Astrocyte of the hippocampus (primary cell): ENCODE data around the gene TSTD2.

Experiments used
- DNase-seq: peaks from one replicate; pipeline ENCODE4 v3.0.0; 2011; ENCODE audit warnings: low read depth, low spot score

Gene TSTD2

DNA sequence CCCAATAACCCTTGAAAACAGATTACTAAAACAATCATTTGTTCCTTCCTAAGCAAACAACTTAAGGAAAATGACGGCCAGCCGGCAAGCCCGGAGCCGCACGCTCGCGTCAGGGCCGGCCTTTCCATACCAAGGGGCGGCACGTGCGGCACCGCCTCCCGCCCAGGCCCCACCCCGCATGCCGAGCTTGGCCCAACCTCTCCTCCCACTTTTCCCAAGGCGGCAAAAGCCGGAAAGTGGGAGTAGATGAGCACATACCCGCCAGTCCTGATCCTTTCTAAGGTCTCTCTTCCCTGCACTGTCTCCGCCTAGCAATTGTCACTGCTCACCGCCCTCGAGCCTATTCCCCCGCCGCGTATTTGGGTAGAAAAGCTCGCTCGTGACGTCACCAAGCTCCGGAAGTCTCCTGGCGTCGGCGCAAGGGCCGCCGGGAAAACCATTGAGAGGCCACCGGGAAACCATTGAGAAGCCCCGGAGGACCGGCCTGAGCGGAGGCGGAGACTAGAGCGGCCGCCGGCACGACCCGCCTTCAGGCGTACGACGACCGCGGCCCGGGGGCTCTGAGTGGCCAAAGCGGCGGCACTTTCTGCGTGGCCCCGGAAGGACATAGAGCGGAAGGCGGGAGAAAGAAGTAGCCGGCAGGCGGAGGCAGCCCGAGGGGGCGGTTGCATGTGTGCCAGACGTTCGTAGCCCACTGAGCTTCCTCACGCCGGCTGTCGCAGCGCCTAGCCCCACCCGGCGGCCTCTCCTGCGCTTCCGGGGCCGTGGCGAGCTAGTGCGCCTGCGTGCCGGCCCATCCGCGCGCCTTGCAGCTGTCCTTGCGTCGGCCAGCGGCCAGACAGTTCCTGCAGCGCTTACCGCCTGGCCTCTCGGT lies at the start of gene TSTD2, which contains the start of gene NCBP1:
TSS of gene TSTD2 (minus strand) at position 384 of the 874 bp plus-strand sequence. CDS start 5,806 bp downstream, outside the sequence.
TSS of gene NCBP1 (plus strand) at position 837 of the 874 bp plus-strand sequence. CDS start 61 bp downstream, outside the sequence.
- peak; percentile 99 for DNase-seq

DNA sequence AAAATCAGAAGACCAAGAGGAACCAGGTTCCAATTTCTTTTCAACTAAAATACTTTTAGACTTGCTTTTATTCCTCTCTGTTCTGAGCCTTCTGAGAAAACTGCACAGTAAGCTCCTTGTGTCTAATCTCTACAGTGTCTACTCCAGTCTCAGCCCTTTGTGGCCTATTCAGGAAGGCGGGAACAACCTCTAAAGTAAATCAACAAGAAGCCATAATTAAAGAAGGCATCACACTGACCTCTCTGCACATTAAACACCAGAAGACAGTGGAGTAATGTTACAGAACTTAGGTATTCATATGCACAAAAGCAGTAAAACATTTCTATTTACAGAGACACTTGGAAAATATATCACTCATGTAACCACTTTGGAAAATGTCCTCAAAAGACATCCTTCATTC lies 49.1 kb upstream of the TSTD2 start:
- DNase-seq: no peak

DNA sequence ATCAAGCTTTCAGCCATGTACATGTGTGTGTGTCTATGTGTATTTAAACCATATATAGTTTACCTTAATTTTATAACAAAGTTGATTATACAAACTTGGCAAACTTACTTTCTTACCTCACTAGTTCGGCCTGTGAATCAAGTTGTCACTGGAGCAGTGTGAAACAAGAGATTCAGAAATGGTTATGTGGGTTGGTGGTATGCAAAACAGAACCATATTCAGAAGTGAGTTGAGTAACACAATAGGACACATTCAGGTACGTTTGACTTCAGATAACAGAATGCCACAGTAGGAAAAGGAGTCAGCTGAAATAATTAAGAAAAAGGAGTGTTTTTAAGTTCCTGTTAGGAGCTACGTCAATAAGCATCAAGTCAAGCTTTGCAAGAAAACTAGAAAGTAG lies 42.5 kb upstream of the TSTD2 start:
- no peak for DNase-seq

DNA sequence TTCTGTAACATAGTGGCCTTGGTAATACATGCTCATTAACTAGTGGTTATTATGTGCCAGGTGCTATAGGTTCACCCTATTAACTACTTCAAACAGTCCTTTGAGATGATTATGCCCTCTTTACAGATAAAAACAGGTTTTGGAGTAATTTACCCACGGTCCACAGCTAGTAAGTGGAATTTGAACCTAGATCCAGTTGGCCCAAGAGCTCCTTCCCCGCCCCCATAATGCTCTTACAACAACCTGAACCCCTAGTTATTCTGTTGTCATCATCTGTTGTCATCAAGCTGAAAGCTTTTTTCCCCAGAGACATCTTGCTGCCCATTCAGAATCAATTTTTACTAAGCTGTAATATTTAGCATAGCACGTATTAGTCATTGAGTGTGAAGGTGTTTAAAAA lies 40.8 kb upstream of the TSTD2 start:
- DNase-seq: no peak

DNA sequence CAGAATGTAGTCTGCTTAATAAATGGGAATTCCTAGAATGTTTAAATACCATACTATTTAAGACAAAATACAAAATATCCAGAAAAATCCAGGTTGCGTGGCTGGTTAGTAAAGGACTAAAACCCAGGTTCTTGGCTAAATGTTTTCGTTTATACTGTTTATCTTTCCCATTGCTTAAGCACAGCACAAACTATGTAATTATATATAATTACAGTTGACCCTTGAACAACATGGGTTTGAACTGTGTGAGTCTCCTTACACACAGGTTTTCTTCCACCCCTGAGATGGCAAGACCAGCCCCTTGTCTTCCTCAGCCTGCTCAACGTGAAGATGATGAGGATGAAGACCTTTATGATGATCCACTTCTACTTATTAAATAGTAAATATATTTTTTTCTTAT lies 39.2 kb upstream of the TSTD2 start:
- no peak for DNase-seq

DNA sequence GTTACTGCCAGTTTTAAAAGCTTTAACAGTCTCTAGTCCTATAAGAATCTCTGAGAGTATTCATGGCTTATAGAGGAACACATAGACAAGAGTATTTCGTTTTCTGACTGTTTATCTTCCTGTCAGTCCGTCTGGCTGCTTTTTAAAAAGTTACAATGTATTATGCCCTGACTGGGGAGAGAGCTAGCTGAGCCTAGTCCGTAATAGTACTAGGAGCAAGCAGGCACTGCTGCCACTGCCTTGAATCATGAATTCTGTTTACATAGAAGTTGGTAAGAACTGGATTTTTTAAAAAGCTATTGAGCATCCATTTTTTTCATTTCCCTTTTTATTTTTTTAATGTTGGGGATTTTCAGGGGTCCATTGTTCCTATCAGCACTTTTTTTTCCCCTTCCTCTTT lies 37.4 kb upstream of the TSTD2 start:
- DNase-seq: no peak

DNA sequence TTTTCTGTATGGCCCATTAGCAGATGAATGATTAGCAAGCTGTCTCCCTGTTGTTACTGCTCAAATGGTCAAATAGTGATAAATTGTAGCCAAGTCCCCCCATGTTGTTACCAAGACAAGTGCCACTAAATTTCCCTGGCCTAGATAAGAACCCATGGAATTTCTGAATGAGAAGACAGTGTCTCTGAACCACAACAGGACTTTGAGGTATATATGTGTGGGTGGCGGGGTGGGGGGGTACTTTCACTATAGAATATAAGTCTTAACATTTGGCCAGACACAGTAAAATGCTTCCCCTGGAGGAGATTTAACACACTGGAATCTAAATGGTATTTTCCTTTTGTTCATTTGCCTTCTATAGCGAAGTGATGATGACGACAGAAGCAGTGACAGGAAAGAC lies 35.3 kb upstream of the TSTD2 start:
- no peak for DNase-seq

DNA sequence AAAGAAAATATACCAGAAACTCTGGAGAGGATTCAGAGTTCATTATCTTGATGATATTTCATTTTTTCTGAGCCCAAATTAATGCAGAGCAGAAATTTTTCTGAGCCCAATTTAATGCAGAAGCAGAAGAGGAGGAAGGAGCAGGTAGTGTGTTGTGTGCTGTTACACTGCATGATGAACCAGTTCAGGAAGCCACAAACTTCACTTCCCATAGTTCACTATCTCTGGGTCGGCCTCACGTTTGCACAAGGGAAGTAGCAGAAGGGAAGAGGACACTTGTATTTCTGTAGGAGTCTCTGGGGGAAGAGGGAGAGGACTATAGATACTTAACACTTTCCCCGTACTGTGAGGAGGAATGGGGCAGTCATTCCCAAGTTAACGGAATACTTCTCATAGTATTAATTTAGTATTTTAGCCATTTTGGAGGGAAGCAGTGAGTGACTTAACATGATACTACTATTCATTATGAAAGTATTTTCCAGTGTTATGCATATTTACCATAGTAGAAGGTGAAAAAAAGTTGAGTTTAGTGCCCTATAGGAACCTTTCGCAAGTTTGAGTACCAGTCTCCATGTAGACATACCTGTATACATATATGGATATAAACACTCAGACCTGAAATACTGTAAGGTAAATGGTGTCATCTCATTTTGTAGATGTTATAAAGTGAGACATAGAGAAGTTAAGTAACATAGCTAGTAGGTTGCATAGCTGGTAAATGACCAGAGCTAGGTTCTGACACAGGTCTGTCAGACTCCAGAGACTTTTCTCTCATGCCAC lies 33.9 kb upstream of the TSTD2 start:
- DNase-seq: no peak

DNA sequence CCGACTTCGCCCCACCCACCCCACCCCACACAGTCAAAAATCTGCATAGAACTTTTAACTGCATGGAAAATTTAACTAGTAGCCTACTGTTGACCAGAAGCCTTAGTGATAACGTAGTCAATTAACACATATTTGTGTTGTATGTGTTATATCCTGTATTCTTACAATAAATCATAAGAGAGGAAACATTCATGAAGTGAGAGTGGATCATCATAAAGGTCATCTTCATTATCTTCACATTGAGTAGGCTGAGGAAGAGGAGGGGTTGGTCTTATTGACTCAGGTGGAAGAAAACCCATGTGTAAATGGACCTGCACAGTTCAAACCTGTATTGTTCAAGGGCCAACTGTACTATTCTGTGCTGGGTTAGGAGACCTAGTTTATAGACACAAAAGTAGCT lies 32.6 kb upstream of the TSTD2 start:
- DNase-seq: no peak

DNA sequence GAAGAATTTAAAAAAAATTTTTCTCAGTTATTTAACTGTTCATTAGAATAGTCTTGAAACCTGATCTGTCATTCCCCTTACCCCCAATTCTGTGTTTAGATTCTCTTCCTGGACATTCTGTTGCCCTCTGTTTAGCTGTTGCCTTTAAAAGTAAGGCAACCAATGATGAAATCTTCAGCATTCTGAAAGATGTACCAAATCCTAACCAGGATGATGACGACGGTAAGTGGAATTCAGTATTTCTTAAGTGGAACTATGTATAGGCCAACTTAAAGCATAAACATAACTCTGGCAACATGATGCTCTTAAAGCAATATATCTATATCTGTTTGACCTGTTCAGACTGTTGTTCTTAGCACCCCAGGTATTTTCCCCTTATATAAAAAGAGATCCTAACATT lies 27.7 kb upstream of the TSTD2 start:
- DNase-seq: no peak

DNA sequence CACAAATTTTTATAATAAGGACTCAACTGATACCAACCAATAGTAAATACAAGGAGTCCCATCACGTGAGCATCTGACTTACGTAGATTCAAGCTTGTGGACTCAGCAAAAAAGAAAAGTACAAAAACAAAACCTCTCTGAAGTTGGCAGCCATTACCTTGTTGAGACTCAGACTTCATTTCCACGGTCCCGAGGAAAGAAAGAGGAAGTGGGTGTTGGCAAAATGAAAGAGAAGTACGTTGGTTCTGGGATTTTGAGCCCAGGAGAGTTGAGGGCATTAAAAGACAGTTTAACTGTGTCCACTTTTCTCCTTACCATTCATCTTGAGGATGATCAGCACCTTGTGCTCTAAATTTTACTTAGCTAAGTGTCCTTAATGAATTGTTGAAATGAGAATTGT lies 27.2 kb upstream of the TSTD2 start:
- DNase-seq: no peak

DNA sequence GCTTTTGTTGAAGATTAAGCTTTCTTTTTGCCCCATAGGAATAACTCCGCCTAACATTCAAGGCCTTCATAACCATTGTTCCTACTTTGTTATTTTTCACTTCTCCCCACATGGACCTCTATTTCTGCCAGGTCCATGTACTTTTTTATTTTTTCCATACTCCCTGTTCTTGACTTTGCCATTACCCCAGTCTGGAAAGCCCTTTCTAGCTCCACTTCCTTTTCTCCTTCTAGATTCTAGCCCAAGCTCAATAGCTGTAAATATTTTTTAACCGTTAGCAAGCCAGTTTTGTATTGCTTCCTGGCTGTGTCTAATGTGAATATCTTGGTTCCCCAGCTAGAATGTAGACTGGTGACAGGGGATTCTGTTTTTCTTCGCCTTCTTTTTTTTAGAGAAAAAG lies 26.6 kb upstream of the TSTD2 start:
- DNase-seq: no peak

DNA sequence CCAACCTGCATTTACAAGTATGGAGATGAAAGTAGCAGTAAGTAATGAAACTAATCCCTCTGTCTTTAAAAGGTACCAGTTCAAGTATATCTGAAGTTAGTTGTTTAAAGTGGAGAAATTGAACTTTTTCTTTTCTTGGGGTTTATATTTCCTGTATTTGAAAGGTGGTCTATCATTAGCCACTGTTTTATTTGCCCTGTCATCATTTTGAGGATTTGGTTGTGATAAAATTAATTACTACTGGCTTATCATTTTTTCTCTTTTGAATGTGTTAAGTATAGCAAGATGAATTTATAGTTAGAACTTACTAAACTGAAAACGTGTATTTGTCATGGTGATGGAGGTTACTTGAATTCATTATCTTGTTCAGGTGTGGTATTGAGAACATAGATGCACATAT lies 25.5 kb upstream of the TSTD2 start:
- DNase-seq: no peak

DNA sequence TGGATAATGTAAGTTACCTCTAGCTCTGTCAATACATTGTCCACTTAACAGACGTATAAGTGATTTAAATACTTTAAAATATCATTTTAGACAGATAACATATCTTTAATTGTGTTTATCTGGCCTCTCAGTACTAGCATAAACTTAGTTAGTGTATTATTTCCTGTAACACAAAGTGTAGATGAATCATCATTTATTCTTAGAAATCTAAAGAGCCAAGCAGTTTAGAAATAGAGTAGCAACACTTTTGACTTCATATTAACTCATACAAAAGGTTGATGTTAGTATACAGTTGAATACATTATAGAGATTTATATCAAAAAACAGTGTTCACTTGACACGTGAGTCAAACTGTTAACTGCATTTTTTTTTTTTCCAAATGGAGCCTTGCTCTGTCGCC lies 18.5 kb upstream of the TSTD2 start:
- DNase-seq: no peak

DNA sequence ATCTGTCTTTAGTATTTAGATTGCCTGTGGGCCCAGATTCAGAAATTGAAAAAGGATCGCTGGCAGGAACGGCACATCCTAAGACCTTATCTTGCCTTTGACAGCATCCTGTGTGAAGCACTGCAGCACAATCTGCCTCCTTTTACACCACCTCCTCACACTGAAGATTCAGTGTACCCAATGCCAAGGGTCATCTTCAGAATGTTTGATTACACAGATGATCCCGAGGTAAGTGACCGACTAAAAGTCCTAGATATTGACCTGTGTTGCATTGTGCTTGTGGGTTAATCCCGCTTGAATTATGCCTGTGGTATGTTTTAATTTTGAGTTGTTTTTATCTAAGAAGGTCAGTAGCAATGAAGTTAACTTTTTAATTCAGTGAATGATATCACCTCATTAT lies 14.8 kb upstream of the TSTD2 start:
- no peak for DNase-seq

DNA sequence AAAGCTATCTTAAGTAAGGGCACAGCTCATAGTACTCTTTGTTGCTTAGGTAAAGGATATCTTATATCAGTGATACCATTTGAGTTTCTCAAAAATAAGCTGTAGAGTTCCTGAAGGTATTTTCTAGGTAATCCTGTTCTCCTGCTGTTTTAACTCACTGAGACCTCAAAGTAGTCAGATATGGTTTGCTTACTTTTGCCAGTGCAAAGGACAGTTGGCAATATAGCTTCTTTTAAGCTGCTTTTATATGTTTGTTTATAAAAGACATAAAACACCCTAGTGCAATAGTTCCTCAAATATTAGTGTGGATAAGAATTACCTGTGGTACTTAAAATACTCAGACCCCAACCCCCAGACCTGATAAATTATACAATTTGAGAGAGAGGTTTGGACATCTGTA lies 12.6 kb upstream of the TSTD2 start:
- no peak for DNase-seq

DNA sequence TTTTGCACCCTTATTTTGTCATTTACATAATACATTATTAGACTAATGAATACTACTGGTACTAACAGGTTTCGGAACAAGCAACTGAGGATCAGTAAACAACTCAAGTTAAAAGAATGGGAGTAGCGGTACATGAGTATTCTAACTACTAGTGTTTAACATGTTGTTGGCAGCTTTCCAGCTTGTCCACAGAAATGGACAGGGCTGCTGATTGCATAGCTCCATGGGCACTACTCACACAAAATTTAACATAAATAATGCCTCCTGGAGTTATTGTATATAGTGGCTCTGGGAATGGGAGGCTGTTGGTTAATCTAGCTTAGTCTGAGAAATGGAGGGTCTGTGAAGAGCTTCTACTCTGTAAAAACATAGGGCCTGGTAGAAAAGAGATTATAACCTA lies 7.2 kb upstream of the TSTD2 start:
- DNase-seq: peak; percentile 44

DNA sequence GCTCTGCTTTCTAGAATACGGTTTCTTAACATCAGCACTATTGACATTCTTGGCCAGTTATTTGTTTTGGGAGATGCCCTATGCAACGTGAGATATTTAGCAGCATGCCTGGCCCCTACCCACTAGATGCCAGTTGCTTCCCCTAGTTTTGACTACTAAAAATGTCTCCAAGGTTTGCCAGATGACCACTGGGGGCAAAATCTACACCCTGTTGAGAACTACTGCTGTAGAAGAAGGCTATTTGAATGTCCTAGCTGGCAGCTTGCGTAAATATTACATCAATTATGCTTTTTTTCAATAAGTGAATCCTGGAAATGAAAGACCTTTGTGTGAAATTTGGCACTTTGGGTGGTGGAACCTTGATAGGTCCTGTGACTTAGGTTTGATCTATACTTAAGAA lies 5.5 kb upstream of the TSTD2 start:
- no peak for DNase-seq

DNA sequence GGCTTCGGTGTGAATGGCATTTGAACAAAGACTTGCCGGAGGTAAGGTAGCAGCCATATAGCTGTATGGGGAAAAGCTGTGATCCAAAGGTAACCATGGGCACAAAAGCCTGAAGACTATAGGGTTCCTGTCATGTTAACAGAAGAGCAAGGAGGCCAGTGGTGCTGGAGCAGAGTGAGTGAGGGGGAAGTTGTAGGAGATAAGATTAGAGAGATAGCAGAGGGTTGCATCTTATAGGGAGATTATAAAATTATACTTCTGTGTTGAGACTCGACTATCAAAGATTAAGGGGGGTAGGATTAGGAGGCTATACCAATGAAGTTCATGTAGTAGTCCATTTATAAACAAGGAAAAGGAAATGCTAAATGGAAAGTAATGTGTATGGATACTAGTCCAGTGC lies 3.7 kb upstream of the TSTD2 start:
- no peak for DNase-seq

DNA sequence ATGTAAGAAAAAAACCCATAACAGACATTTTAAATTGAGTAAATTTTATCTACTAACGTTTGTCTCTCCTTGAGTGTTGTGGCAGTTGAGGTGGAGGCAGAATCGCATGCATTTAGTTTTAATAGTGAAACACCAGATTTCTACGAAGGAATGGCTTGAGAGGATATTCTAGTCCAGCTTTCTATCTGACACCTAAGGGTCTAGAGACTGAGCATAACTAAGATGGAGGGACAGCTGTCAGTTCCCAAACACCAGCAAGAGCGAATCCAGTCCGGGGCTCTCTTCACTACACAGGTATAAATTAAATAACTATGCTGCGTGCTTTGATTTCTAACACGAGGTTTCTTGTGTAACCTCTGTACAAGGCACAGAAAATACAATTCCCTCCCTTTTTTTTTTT lies 1.9 kb upstream of the TSTD2 start:
- DNase-seq: no peak

DNA sequence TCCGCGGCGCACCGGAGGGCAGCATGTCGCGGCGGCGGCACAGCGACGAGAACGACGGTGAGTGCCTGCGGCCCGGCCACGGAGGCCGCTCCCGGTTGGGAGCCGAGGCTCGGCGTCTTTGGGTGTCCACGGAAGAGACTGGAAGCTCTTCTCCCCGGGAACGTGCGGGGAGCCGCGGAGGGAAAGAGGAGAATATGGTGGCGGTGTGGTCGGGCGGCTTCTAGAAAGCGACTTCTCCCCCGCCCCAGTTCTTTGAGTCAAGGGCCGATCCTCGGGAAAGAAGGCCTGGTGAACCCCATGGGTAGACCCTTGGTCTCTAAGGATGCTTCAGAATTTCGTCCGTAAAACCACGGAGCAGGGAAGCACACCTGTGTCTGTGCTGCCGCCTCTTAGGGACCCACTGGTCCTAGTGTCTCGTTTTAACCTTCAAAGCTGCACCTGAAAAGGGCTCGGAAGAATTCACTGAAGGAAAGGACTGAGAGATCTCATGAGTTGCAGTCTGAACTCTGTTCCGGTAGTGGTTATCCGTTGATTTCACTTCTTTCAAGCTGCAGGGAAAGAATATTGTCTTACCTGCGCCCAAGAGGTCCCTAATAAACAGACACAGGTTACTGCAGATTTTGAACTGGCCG lies 807 bp upstream of the TSTD2 start:
- DNase-seq: peak; percentile 25

DNA sequence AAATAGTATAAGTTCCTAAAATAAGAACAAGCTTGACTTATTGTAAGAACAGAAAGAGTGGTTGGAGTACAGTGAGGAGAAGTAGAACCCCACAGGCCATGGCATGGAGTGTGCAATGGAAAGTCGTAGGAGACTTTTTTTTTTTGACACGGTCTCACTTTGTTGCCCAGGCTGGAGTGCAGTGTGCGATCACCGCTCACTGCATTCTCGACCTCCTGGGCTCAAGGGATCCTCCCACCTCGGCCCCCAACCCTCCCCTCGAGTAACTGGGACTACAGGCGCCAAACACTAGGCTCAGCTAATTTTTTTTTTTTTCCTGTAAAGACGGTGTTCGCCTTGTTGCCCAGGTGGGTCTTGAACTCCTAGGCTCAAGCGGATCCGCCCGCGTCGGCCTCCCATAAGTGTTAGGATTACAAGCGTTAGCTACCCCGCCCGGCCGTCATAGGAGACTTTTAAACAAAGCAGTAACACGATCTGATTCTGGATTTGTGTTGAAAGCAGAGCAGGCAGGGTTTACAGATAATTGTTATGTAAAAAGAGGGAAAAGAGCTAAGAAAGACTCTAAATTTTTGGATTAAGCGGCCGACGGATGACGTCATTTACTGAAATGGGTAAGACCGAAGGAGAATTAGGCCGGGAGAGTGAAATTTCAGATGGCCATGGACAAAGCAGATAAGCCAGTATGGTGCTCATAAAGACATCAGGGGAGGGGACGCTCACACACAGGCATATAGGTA lies 752 bp downstream of the TSTD2 start:
- no peak for DNase-seq
